NCI-H1092 treated with DMSO at 0.1 percent for 48 hours (cell line): ENCODE measurements around the gene ALLC.
"Not testable (repeated sequence)": the region's sequence is repeated elsewhere in the genome, so short reads cannot be mapped to it uniquely, and the experiment has no call there.

ENCODE experiments used
- DNase-seq: peaks from one replicate; lab custom pipeline; 2025; lab: John Stamatoyannopoulos, UW

The ALLC gene

GRCh38 chr2:3626118-3626811 lies 31.7 kb upstream of the ALLC start:
- no peak for DNase-seq

DNA sequence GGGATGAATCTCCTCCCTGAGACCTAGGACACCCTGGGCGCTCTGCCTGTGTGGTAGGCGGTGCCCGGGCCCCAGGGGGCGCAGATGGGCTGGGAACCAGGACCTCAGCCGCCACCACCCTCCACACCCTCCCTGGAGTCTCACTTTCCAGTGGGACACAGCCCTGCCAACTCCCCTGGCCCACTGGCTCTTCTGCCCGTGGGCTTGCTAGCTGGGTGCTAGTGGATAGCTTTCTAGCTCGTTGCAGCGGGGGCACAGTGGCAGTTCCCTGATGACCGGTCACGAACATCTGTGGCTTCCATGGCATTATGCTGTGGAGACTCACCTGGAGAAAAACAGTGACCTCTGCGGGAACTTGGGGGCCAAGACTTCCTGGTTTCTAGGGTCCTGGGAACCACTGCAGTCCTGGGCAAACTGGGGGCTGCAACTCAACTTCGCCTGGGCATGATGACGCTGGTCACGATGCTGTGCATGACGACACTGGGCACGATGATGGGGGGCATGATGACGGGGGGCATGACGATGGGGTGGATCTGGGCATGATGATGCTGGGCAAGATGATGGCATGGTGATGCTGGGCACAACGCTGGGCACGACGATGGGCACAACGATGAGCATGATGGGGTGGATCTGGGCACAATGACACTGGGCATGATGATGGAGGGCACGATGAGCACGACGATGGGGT lies 31.0 kb upstream of the ALLC start:
- DNase-seq = no peak

DNA sequence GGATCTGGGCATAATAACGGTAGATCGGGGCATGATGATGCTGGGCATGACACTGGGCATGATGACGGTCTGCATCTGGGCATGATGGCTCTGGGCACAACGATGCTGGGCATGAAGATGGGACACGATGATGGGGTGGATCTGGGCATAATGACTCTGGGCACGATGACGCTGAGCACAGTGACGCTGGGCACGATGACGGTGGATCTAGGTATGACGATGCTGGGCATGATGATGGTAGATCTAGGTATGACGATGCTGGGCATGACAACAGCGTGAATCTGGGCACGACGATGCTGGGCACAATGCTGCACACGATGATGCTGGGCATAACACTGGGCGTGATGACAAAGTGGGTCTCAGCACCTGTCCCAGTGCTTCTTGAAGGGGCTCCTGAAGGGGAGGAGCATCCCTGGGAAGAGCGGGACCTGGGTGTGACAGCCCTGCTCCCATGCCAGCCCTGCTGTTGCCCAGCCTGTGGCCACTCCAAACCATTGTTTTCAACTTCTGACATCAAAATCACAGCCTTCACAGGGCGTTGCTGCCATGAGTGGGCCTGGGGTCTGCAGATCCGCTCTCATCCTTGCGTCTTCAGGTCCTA lies 30.4 kb upstream of the ALLC start:
- DNase-seq = no peak

- DNase-seq = no peak
Observed at GRCh38 chr2:3628241-3628679, 29.7 kb upstream of the ALLC start.

DNA sequence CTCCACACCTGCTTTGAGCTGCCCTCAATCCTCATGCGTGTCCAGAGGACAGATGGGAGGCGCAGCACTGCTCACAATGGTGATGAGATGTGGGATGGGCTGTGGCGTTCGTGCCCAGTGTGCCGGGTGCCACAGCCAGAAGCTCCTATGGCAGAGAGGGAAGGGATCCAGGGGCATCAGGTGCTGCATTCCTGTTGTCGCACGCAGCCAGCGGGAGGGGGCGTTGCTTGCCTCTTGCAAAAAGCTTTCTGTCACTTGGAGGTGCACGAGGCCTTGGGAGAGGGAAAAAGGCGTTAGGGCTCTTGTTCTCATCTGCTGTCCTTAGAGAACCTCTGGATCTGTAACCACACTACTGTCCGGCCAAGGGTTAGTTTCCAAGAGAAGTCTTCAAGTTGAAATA lies 29.2 kb upstream of the ALLC start:
- peak; percentile 42 for DNase-seq

DNA sequence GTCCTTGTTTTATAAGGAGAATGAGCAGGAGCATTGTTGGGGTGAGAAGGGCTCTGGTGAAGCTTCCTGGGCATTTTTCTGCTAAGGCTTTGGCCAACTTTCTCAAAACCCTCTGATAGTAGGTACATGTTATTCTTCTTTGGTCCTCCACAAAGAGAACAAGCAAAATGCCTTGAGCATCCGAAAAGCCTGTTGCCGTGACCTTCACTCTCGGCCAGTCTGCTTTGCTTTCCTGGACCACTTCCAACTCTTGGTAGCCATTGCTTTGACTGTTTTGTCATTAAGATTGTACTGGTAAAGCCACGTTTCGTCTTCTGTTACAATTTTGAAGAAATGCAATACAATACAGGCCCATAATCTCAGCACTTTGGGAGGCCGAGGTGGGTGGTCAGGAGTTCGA lies 27.4 kb upstream of the ALLC start:
- DNase-seq = no peak

GRCh38 chr2:3631161-3631850 lies 26.7 kb upstream of the ALLC start:
- DNase-seq = no peak

GRCh38 chr2:3631851-3632659 lies 25.9 kb upstream of the ALLC start:
- DNase-seq = no peak

DNA sequence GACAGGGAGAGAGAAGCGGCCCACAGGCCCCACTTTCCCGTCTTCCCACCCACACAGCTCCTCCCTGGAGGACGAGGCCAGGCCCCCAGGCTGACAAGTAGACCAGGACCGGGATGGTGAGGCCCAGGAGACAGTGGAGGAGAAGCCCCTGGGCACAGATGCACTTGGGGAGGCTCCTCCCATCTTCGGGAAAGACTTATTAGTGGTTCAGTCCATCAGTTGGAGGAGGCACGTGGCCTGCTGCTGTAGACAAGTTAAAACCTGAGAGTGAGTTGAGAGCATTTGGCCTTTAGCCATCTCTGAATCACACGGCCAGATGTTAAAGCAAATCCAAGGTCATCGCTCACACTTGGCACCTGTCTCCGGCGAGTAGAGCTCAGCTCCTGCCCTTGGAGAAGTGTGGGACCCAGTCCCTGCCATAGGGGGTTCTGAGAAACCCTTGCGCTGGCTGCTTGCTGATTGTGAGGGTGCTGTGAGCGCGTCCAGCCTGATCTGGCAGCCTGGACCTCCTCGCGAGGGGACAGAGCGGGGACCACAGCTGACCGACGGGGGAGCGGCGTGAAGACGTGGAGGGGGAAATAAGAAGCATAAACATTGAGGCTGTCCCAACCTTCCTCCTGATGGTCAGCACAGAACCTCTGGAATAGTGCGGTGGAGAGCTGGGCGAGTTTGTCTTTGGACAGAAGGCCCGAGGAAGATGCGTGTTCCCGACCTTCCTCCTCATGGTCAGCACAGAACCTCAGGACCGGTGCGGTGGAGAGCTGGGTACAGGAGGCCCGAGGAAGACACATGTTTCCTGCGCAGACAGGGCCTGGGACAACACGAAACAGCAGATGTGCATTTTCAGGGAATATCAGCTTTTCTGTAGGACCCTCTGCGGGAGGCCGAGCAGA lies 24.7 kb upstream of the ALLC start:
- DNase-seq = no peak

DNA sequence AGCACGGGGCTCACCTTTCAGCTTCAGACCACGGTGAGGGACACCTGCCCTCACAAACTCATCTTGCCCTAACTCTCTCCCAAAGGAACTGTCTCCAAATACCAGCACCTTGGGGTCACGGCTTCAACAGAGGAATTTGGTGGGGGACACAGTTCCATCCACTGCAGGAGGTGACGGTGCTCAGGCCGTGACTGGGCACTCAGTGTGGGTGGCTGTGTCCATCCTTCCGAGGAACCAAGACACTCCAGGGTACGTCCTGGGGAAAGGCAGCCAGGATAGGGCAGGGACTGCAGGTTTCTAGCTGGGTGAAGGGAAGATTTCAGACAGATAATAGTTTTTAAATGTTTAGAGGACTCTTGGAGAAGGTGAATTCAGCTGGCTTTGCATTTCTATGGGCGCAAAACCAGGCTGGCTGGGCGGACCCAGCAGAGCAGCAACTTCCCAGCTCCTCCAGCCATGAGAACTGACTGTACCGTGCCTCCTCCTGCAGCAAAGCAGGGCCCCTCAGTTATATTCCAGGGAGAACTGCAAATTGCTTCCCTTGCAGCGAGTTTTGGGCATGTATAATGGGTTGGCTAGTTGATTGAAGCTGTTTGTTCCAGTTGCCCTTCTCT lies 23.9 kb upstream of the ALLC start:
- DNase-seq = no peak

DNA sequence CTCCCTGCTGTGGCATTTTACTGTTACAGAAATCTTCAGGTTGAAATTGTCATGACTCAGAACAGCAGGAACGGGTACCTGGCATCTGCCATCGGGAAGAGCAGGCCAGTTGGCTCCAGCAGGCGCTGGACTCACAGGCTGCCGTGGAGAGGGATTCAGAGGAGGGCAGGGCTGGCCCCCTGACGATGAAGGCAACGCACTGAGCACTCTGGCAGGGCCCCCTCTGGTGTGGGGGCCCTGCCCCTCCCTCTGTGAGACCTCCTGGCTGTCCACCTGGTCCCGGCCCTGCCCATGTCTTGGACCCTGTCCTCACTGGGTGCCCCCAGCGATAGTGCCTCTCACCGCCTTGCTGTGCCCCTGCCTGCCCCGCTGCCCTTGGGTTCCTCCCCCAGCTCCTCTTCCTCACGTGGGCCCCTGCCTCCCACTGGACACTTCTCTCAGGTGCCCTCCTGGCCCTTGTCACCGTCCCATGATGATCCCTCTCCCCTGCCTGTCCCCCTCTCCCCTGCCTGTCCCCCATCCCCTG lies 23.3 kb upstream of the ALLC start:
- DNase-seq = no peak

- DNase-seq = no peak
Observed at GRCh38 chr2:3635171-3635974, 22.6 kb upstream of the ALLC start.

DNA sequence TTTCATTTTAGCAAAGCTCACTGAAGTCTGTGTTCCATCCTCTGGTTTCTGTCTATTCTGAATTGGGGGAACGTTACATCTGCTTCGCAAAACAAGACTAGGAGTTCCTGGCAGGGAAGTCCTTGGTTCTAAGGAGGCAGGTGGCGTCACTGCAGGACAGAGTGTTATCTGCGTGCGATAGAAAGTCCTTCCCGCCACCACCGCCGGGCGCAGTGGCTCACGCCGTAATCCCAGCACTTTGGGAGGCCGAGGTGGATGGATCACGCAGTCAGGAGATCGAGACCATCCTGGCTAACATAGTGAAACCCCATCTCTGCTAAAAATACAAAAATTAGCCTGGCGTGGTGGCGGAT lies 22.0 kb upstream of the ALLC start:
- not testable (repeated sequence) for DNase-seq

DNA sequence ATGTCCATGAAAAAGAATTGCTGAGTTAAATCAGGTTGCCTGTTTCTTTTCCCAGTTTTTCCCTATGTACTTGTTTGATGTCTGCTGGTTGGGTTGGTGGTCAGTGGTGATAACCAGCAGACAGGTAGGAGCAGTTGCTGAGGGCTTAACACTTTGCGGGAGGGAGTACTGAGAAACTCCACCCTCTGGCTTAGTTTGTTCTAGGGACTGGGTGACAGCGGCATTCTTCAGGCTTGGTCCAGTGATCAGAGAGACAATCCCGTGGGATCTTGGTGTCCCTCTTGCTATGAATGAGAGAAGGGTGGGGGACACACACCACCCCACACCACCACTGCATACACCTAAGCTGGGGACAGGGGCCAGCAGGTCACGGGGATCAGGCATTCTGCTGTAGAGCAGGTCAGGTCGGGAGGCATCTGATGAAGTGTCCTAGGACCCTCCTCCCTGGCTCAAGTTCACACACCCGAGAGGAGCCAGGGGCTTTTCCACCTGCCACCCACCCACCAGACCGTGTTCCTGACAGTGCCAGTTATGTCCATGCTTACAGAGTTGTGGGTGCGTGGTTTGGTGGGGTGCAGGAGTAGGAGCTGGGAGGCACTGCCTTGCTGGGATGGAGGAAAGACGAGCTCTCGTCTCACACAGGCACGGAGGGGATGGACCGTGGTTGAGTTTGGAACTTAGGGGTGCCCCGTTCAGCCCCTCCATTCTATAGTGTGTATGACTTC lies 21.3 kb upstream of the ALLC start:
- no peak for DNase-seq

- DNase-seq = no peak
Observed at GRCh38 chr2:3637311-3637675, 20.7 kb upstream of the ALLC start.

DNA sequence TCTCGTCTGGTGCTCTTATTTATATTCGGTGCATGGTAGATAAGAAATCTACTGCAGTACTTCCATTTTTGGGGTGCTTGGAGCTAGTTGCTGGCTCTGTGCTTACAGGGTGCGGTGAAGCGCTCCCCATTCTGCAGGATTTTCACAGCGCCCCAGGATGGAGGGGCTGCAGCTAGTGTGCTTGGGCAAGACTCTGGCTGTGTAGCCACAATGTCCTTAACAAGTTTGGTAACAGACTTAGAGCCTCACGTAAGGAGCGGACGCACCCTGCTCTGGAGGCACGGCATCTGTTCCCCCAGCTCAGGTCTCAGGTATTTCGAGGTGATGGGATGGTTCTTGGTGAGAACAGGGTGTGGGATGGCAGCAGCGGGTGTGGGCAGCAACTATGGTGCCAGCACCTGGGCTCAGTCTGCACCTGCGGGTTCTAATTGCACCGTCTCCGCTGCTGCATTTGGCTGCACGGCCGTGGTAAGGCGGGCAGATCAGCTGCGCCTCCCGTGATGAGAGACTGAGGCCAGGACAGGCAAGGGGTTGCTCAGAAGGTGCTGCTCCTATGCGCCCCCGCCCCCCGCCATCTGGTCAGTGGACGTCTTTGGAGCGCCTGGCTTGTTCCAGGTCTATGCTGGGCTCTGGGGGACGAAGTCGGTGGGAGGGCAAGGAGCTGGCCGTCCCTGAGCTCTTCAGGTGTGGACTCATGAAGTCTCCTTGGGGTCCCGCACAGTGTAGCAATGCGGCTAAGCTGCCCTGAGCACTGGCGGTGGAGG lies 20.1 kb upstream of the ALLC start:
- no peak for DNase-seq

DNA sequence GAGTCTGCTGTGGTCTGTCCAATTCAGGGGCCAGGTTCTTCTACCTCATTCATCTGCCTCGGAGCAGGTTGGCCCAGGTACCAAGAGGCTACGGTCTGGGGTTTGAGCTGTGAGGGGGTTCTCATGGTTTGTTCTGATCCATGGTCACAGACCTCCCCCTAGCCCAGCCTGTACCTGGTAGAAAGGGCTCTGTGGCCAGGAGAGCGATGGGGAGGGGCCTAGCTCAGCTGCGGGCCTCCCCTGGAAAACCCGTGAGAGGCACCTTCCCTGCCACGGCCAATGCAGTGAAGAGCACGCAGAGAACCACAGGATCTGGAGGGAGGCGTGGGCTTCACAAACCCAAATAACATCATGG lies 19.6 kb upstream of the ALLC start:
- DNase-seq = no peak

DNA sequence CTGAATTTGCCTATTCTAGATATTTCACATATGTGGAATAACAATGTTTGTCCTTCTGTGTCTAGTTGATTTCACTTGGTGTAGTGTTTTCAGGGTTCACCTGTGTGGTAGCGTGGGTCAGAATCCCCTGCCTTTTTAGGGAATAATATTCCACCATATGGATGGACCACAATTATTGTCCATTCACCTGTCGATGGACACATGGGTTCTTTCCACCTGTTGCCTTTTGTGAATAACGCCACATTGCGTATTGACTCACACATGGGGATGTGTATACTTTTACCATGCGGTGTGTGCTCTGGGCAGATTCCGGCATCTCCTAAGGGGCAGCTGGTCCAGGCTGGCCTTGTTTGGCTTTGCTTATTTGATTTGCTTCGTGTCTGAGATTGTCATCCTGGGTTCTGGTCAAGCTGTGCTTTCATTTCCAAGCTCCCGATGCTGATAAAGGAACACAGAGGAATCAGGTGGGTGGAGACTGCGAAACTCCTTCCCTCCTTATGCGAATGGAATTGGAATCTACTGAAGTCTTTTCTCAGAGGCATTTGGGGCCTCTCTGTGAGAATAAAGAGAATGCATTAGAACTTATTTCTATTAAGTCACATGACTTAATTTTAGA lies 18.9 kb upstream of the ALLC start:
- no peak for DNase-seq
